ENCODE results near the gene FAM114A2. TPM values are rescaled to one million over a fixed set of nuclear protein-coding genes. Genes with fewer than 3 reads are reported as not detected.

FAM114A2 gene
- total RNA-seq, 1 experiment from 2014 or later = 19.8 TPM

DNA sequence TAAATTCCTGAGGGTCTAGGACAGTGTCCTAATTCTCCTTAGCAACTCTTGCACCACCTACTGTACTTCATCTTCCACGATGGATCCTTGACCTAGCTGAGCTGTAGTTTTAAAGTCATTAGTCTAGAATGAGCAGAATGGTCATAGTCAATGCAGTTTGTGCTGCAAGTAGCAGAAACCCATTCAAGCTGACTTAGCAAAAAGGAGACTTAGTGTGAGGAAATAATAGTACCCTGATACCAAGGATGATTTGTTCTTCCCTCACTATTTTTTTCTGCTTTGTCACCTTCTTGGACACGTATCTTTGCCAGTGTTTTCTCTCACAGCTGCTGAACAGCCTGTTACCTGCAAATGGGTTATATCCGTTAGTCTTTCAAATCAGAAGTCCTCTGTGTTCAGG, 5.4 kb upstream of the FAM114A2 start:
- no TSS peak for BruUV-seq (replicated peaks)
- H3K79me2 ChIP-seq (ENCODE audit: insufficient read depth, low read length) = peaks cover 77% of the 10 kb centered on the region
- H3K4me3 ChIP-seq (replicated peaks in 1 of 2; ENCODE audit: low read depth in 1 of 2, low read length in 2 of 2) = no peak overlapping the region
- intact Hi-C loops (cut with micrococcal nuclease) = no loop called here
- H2AFZ ChIP-seq (ENCODE audit: low read depth, low read length, poor library complexity, severe bottlenecking) = no peak overlapping the region
- TF ChIP-seq EZH2 (IDR thresholded peaks at IDR 0.05) (no peak), RAD21 (IDR thresholded peaks at IDR 0.05; ENCODE audit: low read depth) (no peak), SP1 (IDR thresholded peaks at IDR 0.05; ENCODE audit: low read depth) (no peak), FOSL1 (IDR thresholded peaks at IDR 0.05; ENCODE audit: low read depth) (no peak), CEBPB (IDR thresholded peaks at IDR 0.05; ENCODE audit: low read depth) (no peak)
- TF ChIP-seq, protein P1, sequence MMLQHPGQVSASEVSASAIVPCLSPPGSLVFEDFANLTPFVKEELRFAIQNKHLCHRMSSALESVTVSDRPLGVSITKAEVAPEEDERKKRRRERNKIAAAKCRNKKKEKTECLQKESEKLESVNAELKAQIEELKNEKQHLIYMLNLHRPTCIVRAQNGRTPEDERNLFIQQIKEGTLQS (IDR thresholded peaks at IDR 0.05) = no peak
- CTCF ChIA-PET = no interaction called here
- ATAC-seq (no peak), DNase-seq (ENCODE audit: low read depth, low spot score) (no peak)
- no peaks in the 10 kb centered on the region for H3K27me3 ChIP-seq (ENCODE audit: insufficient read depth, low read length)
- H3K9ac ChIP-seq (ENCODE audit: low read length) = no peak overlapping the region
- no peaks in the 10 kb centered on the region for H3K9me2 ChIP-seq (ENCODE audit: insufficient read depth)
- peaks cover 3 to 6% of the 10 kb centered on the region in 2 experiments for H3K4me1 ChIP-seq (ENCODE audit: control insufficient read depth in 1 of 2, insufficient read depth in 2 of 2, low read length in 2 of 2)
- H3K9me3 ChIP-seq (ENCODE audit: control insufficient read depth in 1 of 2, insufficient read depth in 1 of 2, low read depth in 1 of 2, low read length in 2 of 2) = no peaks in the 10 kb centered on the region
- no peaks in the 10 kb centered on the region; the same call in 1 of the 2 replicates for H4K20me1 ChIP-seq (ENCODE audit: insufficient read depth)
- no peak overlapping the region for H3K27ac ChIP-seq (ENCODE audit: low read depth, low read length)
- no peak overlapping the region for H3K4me2 ChIP-seq (ENCODE audit: low read length)
- no peaks in the 10 kb centered on the region; a peak in 2 of 4 replicates for H3K36me3 ChIP-seq (ENCODE audit: control insufficient read depth in 1 of 2, insufficient read depth in 2 of 2, low read length in 2 of 2)
- POLR2A ChIA-PET = no interaction called here
- RAD21 ChIA-PET (ENCODE audit: low non-redundant PET in 1 of 2, low total read pairs in 2 of 2, uncharacterized antibody in 2 of 2, unreplicated experiment in 2 of 2) = no interaction called here

DNA sequence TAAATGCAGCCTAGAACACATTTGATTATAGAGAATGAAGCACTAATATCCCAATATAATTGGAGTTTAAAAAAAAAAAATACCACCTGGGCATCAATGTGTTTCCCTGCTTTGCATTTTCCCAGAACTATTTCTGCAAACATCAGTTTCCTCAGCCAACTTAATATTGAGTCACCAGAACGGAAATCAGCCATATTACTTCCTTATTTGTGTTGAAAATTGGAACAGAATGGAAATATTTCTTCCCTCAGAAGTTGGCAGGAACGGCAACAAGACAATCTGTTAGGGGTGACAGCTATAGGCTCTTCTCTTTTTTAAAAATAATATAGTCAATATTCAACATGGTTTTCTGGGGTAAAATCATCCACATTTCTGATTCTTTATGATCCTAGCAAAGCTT, 4.1 kb upstream of the FAM114A2 start:
- Histone ChIP-seq H3K4me3 (replicated peaks in 1 of 2; ENCODE audit: low read depth in 1 of 2, low read length in 2 of 2) (no peak overlapping the region), H3K4me1 (ENCODE audit: control insufficient read depth in 1 of 2, insufficient read depth in 2 of 2, low read length in 2 of 2) (peaks cover 4 to 8% of the 10 kb centered on the region in 2 experiments), H3K79me2 (ENCODE audit: insufficient read depth, low read length) (peaks cover 68% of the 10 kb centered on the region), H3K9ac (ENCODE audit: low read length) (no peak overlapping the region), H3K27ac (ENCODE audit: low read depth, low read length) (no peak overlapping the region), H3K9me2 (ENCODE audit: insufficient read depth) (no peaks in the 10 kb centered on the region), H4K20me1 (ENCODE audit: insufficient read depth) (no peaks in the 10 kb centered on the region; the same call in 1 of the 2 replicates), H3K4me2 (ENCODE audit: low read length) (no peak overlapping the region), H3K9me3 (ENCODE audit: control insufficient read depth in 1 of 2, insufficient read depth in 1 of 2, low read depth in 1 of 2, low read length in 2 of 2) (no peaks in the 10 kb centered on the region), H2AFZ (ENCODE audit: low read depth, low read length, poor library complexity, severe bottlenecking) (no peak overlapping the region), H3K36me3 (ENCODE audit: control insufficient read depth in 1 of 2, insufficient read depth in 2 of 2, low read length in 2 of 2) (no peaks in the 10 kb centered on the region; a peak in 2 of 4 replicates), H3K27me3 (ENCODE audit: insufficient read depth, low read length) (no peaks in the 10 kb centered on the region)
- ChIA-PET RAD21 (ENCODE audit: low non-redundant PET in 1 of 2, low total read pairs in 2 of 2, uncharacterized antibody in 2 of 2, unreplicated experiment in 2 of 2) (no interaction called here), POLR2A (no interaction called here), CTCF (interaction anchor here (1.1 kb wide), 1 partner anchor 30 kb away, joined by 3 read pairs; no protein-coding TSS in a partner anchor)
- intact Hi-C loops (cut with micrococcal nuclease) = no loop called here
- BruUV-seq (replicated peaks) = no TSS peak
- no peak for DNase-seq (ENCODE audit: low read depth, low spot score)
- no peak for TF ChIP-seq SIN3A (IDR thresholded peaks at IDR 0.05; ENCODE audit: low read depth)
- no peak for ATAC-seq
